HCT116 (cell line): Measurements from ENCODE around the gene TMEM101. TPM values are rescaled to one million over a fixed set of nuclear protein-coding genes. Genes with fewer than 3 reads are reported as not detected.

ENCODE experiments used
- ATAC-seq: fragments of 200-7000 bp; cut with Tn5 transposase; 2 replicates; pipeline ENCODE4 v1.9.1; 2020; ENCODE audit warnings: mild to moderate bottlenecking, moderate library complexity
- BruUV-seq: library from RNA; stranded (reverse); fragments of 400-500 nt; replicated peaks from 2 replicates; lab custom pipeline; 2021; lab: Mats Ljungman, UMichigan
- CTCF ChIA-PET: fragments of 300-600 bp; sonication (Branson Sonifier 250); formaldehyde crosslinking; loops from one replicate; lab custom pipeline; 2021; ENCODE audit warnings: antibody characterized with exemption; lab: Charles Lee
- POLR2A ChIA-PET: fragments of 300-600, 350-600 bp; sonication (Branson Sonifier 250); formaldehyde crosslinking; loops from one replicate; lab custom pipeline; 2021; ENCODE audit warnings: antibody characterized with exemption; lab: Charles Lee
- RAD21 ChIA-PET, 2 experiments: fragments of 300-600 bp; sonication (Branson Sonifier 250); formaldehyde crosslinking; loops; one replicate each; lab custom pipeline; 2023; ENCODE audit warnings: low total read pairs in 2 of 2; ENCODE audit not compliant: uncharacterized antibody in 2 of 2, unreplicated experiment in 2 of 2, low non-redundant PET in 1 of 2; lab: Charles Lee
- DNase-seq: peaks from one replicate; pipeline ENCODE4 v3.0.0-alpha.2; 2010; ENCODE audit warnings: low read depth, low spot score
- H2AFZ ChIP-seq: fragments of 200-600 bp; shearing (Covaris generic), sonication (generic); 2 replicates; pipeline ENCODE4 v1.6.1; 2017; ENCODE audit warnings: low read depth, mixed run types, mixed read lengths, antibody characterized with exemption, low read length; ENCODE audit not compliant: poor library complexity, severe bottlenecking
- H3K27ac ChIP-seq: 2 replicates; pipeline ENCODE4 v1.5.1; 2012; ENCODE audit warnings: low read depth, low read length
- H3K27me3 ChIP-seq: fragments of 200-600 bp; sonication (generic); 2 replicates; pipeline ENCODE4 v1.6.1; 2016; ENCODE audit warnings: mixed run types, low read length, mixed read lengths; ENCODE audit not compliant: insufficient read depth
- H3K36me3 ChIP-seq, 2 experiments: fragments of 200-500 bp in 1 of 2; fragments of 200-600 bp in 1 of 2; sonication (Bioruptor generic) in 1 of 2; sonication (generic) in 1 of 2; 2 replicates each; pipeline versions ENCODE4 v1.5.1 to v1.6.1; 2014 to 2016; ENCODE audit warnings: low read length in 2 of 2, inconsistent platforms in 1 of 2, mixed read lengths in 1 of 2, mixed run types in 1 of 2; ENCODE audit not compliant: insufficient read depth in 2 of 2, control insufficient read depth in 1 of 2
- H3K4me1 ChIP-seq, 2 experiments: fragments of 200-600 bp in 1 of 2; sonication (generic) in 1 of 2; 2 replicates each; pipeline versions ENCODE4 v1.5.1 to v1.6.1; 2012 to 2017; ENCODE audit warnings: low read length in 2 of 2, inconsistent platforms in 1 of 2, mild to moderate bottlenecking in 1 of 2, mixed read lengths in 1 of 2, mixed run types in 1 of 2, moderate library complexity in 1 of 2; ENCODE audit not compliant: insufficient read depth in 2 of 2, control insufficient read depth in 1 of 2
- H3K4me2 ChIP-seq: fragments of 200-600 bp; sonication (generic); 2 replicates; pipeline ENCODE4 v1.6.1; 2017; ENCODE audit warnings: mixed run types, low read length, mixed read lengths
- H3K4me3 ChIP-seq, 2 experiments: fragments of 200-600 bp in 1 of 2; sonication (generic) in 1 of 2; replicated peaks in 1 of 2; 2 replicates each; pipeline ENCODE4 v1.5.1; 2011 to 2016; ENCODE audit warnings: low read length in 2 of 2, control low read depth in 1 of 2, low read depth in 1 of 2, mild to moderate bottlenecking in 1 of 2, mixed read lengths in 1 of 2, mixed run types in 1 of 2
- H3K79me2 ChIP-seq: fragments of 200-600 bp; sonication (generic); 2 replicates; pipeline ENCODE4 v1.6.1; 2017; ENCODE audit warnings: mild to moderate bottlenecking, mixed run types, low read length, moderate library complexity, mixed read lengths; ENCODE audit not compliant: insufficient read depth
- H3K9ac ChIP-seq: fragments of 200-600 bp; sonication (generic); 2 replicates; pipeline ENCODE4 v1.6.1; 2016; ENCODE audit warnings: low read length, mixed read lengths
- H3K9me2 ChIP-seq: fragments of 200-600 bp; sonication (generic), shearing (Covaris generic); 2 replicates; pipeline ENCODE4 v1.6.1; 2017; ENCODE audit warnings: mixed run types, mild to moderate bottlenecking, moderate library complexity; ENCODE audit not compliant: insufficient read depth
- H3K9me3 ChIP-seq, 2 experiments: fragments of 200-500 bp in 1 of 2; fragments of 200-600 bp in 1 of 2; sonication (Bioruptor generic) in 1 of 2; sonication (generic) in 1 of 2; 2 replicates each; pipeline ENCODE4 v1.6.1; 2014 to 2017; ENCODE audit warnings: low read length in 2 of 2, mixed read lengths in 2 of 2, inconsistent platforms in 1 of 2, low read depth in 1 of 2, mild to moderate bottlenecking in 1 of 2, mixed run types in 1 of 2, moderate library complexity in 1 of 2; ENCODE audit not compliant: control insufficient read depth in 1 of 2, insufficient read depth in 1 of 2
- H4K20me1 ChIP-seq: fragments of 200-600 bp; sonication (generic), shearing (Covaris generic); 2 replicates; pipeline ENCODE4 v1.6.1; 2017; ENCODE audit warnings: mixed run types, mild to moderate bottlenecking, moderate library complexity; ENCODE audit not compliant: insufficient read depth
- CBX3 ChIP-seq: IDR thresholded peaks from 2 replicates; pipeline ENCODE4 v1.6.1; 2012; ENCODE audit warnings: low read depth
- CEBPB ChIP-seq: IDR thresholded peaks from 2 replicates; pipeline ENCODE4 v1.6.1; 2012; ENCODE audit warnings: low read depth
- CTCF ChIP-seq, 3 experiments: fragments of 200-600 bp in 1 of 3; sonication (generic) in 1 of 3; IDR thresholded peaks in 2 of 3; conservative IDR thresholded peaks in 1 of 3; 2 replicates each; pipeline ENCODE4 v1.5.1; 2012 to 2017; ENCODE audit warnings: low read depth in 2 of 3, low read length in 2 of 3, antibody characterized with exemption in 1 of 3, borderline replicate concordance in 1 of 3, control low read depth in 1 of 3, mild to moderate bottlenecking in 1 of 3, mixed read lengths in 1 of 3, mixed run types in 1 of 3, moderate library complexity in 1 of 3; ENCODE audit not compliant: insufficient read depth in 1 of 3
- EZH2 ChIP-seq: fragments of 200-600 bp; sonication (generic); IDR thresholded peaks from 2 replicates; pipeline ENCODE4 v1.6.1; 2017; ENCODE audit warnings: antibody characterized with exemption, mixed run types
- EZH2phosphoT487 ChIP-seq: fragments of 200-600 bp; IDR thresholded peaks from 2 replicates; pipeline ENCODE4 v1.6.1; 2018; ENCODE audit warnings: antibody characterized with exemption, borderline replicate concordance
- FOSL1 ChIP-seq: IDR thresholded peaks from 2 replicates; pipeline ENCODE4 v1.6.1; 2012; ENCODE audit warnings: low read depth
- POLR2AphosphoS5 ChIP-seq: IDR thresholded peaks from 2 replicates; pipeline ENCODE4 v1.6.1; 2011; ENCODE audit warnings: mild to moderate bottlenecking, low read depth, low read length, moderate library complexity
- SP1 ChIP-seq: IDR thresholded peaks from 2 replicates; pipeline ENCODE4 v1.6.1; 2012; ENCODE audit warnings: low read depth
- YY1 ChIP-seq: IDR thresholded peaks from 2 replicates; pipeline ENCODE4 v1.6.1; 2011; ENCODE audit warnings: low read length, low read depth, moderate library complexity, mild to moderate bottlenecking; ENCODE audit not compliant: insufficient replicate concordance; ENCODE audit errors: extremely low read depth
- intact Hi-C: fragments of 100-400 bp; cut with micrococcal nuclease; formaldehyde crosslinking; loops from 2 replicates; pipeline ENCODE4 v1.10.0; 2022
- total RNA-seq: library from RNA; stranded (reverse); gene quantifications from one replicate; pipeline ENCODE4 v1.2.1, GENCODE V29; 2021; ENCODE audit not compliant: unreplicated experiment

Gene TMEM101
- total RNA-seq, 1 experiment from 2014 or later, result 43.8 TPM

- Histone ChIP-seq H3K4me3 (no peak overlapping the region), H3K36me3 (no peaks in the 10 kb centered on the region), H3K4me1 (peaks cover 7 to 37% of the 10 kb centered on the region in 2 experiments), H3K9me2 (no peaks in the 10 kb centered on the region), H3K9me3 (no peaks in the 10 kb centered on the region), H2AFZ (no peak overlapping the region), H3K27me3 (no peaks in the 10 kb centered on the region), H3K27ac (no peak overlapping the region), H3K9ac (no peak overlapping the region)
- no peak for DNase-seq
- no TSS peak for BruUV-seq
- intact Hi-C loops, result no loop called here
- ChIA-PET RAD21 (no interaction called here), POLR2A (no interaction called here)
- no peak for ATAC-seq
- TF ChIP-seq YY1 (no peak), EZH2phosphoT487 (no peak), POLR2AphosphoS5 (no peak), FOSL1 (no peak), CTCF (IDR thresholded peaks at IDR 0.05 in 2 of 3, conservative IDR thresholded peaks at IDR 0.05 in 1 of 3; ENCODE audit: borderline replicate concordance in 1 of 3, insufficient read depth in 1 of 3, low read depth in 2 of 3, low read length in 2 of 3) (no peak), SP1 (no peak), CBX3 (no peak), EZH2 (no peak), CEBPB (no peak)
- TF ChIP-seq, all 23 proteins: peak for 0
- Histone ChIP-seq H4K20me1 (no peaks in the 10 kb centered on the region), H3K4me2 (no peak overlapping the region), H3K79me2 (peaks cover 2% of the 10 kb centered on the region; the same call in 1 of the 2 replicates)
- CTCF ChIA-PET, result interaction anchor here (0.6 to 1.1 kb wide), 3 partner anchors 47 to 90 kb away, joined by 3 to 5 read pairs (median 3); partner anchors contain the start of gene PYY
Observed at GRCh38 chr17:44000141-44000860, 14.5 kb downstream of the TMEM101 start.
